ENCODE data around the gene PLCB1. TPM values are rescaled to one million over a fixed set of nuclear protein-coding genes. Genes with fewer than 3 reads are reported as not detected.

PLCB1 gene
- polyA plus RNA-seq, 3 donors = 36.5 to 51.1 (median 46.4) TPM

GRCh38 chr20:8190043-8190880 is 58.2 kb downstream of the PLCB1 start:
- DNase-seq (ENCODE audit: extremely low read depth in 1 of 11, low read depth in 9 of 11, low spot score in 4 of 11) = peak in 1 of 11 donors; percentile 25

- no peak for DNase-seq (ENCODE audit: extremely low read depth in 1 of 11, low read depth in 9 of 11, low spot score in 4 of 11)
Observed at GRCh38 chr20:8194721-8195120, 62.7 kb downstream of the PLCB1 start.

- DNase-seq (ENCODE audit: extremely low read depth in 1 of 11, low read depth in 9 of 11, low spot score in 4 of 11) = no peak
Observed at GRCh38 chr20:8196096-8196495, 64.0 kb downstream of the PLCB1 start.

GRCh38 chr20:8200220-8200619 is 68.2 kb downstream of the PLCB1 start:
- no peak for DNase-seq (ENCODE audit: extremely low read depth in 1 of 11, low read depth in 9 of 11, low spot score in 4 of 11)

- DNase-seq (ENCODE audit: extremely low read depth in 1 of 11, low read depth in 9 of 11, low spot score in 4 of 11) = no peak
Observed at GRCh38 chr20:8203366-8203765, 71.3 kb downstream of the PLCB1 start.

- DNase-seq (ENCODE audit: extremely low read depth in 1 of 11, low read depth in 9 of 11, low spot score in 4 of 11) = no peak
Observed at GRCh38 chr20:8205996-8206395, 73.9 kb downstream of the PLCB1 start.

GRCh38 chr20:8208226-8208625 is 76.2 kb downstream of the PLCB1 start:
- no peak for DNase-seq (ENCODE audit: extremely low read depth in 1 of 11, low read depth in 9 of 11, low spot score in 4 of 11)

GRCh38 chr20:8209061-8209460 is 77.0 kb downstream of the PLCB1 start:
- no peak for DNase-seq (ENCODE audit: extremely low read depth in 1 of 11, low read depth in 9 of 11, low spot score in 4 of 11)

GRCh38 chr20:8210749-8211148 is 78.7 kb downstream of the PLCB1 start:
- DNase-seq (ENCODE audit: extremely low read depth in 1 of 11, low read depth in 9 of 11, low spot score in 4 of 11) = no peak

- no peak for DNase-seq (ENCODE audit: extremely low read depth in 1 of 11, low read depth in 9 of 11, low spot score in 4 of 11)
Observed at GRCh38 chr20:8212286-8212685, 80.2 kb downstream of the PLCB1 start.

- no peak for DNase-seq (ENCODE audit: extremely low read depth in 1 of 11, low read depth in 9 of 11, low spot score in 4 of 11)
Observed at GRCh38 chr20:8213270-8213669, 81.2 kb downstream of the PLCB1 start.

GRCh38 chr20:8213831-8214587 is 81.9 kb downstream of the PLCB1 start:
- DNase-seq (ENCODE audit: extremely low read depth in 1 of 11, low read depth in 9 of 11, low spot score in 4 of 11) = no peak

- DNase-seq (ENCODE audit: extremely low read depth in 1 of 11, low read depth in 9 of 11, low spot score in 4 of 11) = peak in 5 of 11 donors; percentile 27 to 50 (median 41)
Observed at GRCh38 chr20:8215361-8215781, 83.3 kb downstream of the PLCB1 start.

- no peak for DNase-seq (ENCODE audit: extremely low read depth in 1 of 11, low read depth in 9 of 11, low spot score in 4 of 11)
Observed at GRCh38 chr20:8216375-8217200, 84.5 kb downstream of the PLCB1 start.

- no peak for DNase-seq (ENCODE audit: extremely low read depth in 1 of 11, low read depth in 9 of 11, low spot score in 4 of 11)
Observed at GRCh38 chr20:8218861-8219260, 86.8 kb downstream of the PLCB1 start.

GRCh38 chr20:8219403-8219802 is 87.3 kb downstream of the PLCB1 start:
- DNase-seq (ENCODE audit: extremely low read depth in 1 of 11, low read depth in 9 of 11, low spot score in 4 of 11) = no peak

- no peak for DNase-seq (ENCODE audit: extremely low read depth in 1 of 11, low read depth in 9 of 11, low spot score in 4 of 11)
Observed at GRCh38 chr20:8220716-8221115, 88.7 kb downstream of the PLCB1 start.

GRCh38 chr20:8221887-8222419 is 89.9 kb downstream of the PLCB1 start:
- no peak for DNase-seq (ENCODE audit: extremely low read depth in 1 of 11, low read depth in 9 of 11, low spot score in 4 of 11)

All from renal cortex interstitium (tissue), 11 donors.